GM12878 (cell line): Measurements from ENCODE around the gene BCAS3.

ENCODE experiments used
- CBFB ChIP-seq: IDR thresholded peaks from 2 replicates; pipeline ENCODE4 v1.6.1; 2016; ENCODE audit warnings: antibody characterized with exemption, low read depth
- EP300 ChIP-seq, 2 experiments: fragments of 150-350 bp in 1 of 2; IDR thresholded peaks; 2 replicates each; pipeline ENCODE4 v1.6.1; 2011 to 2012; ENCODE audit warnings: low read depth in 2 of 2, low read length in 2 of 2, borderline replicate concordance in 1 of 2, improper control_type of control experiment in 1 of 2, inconsistent platforms in 1 of 2; ENCODE audit not compliant: control insufficient read depth in 1 of 2
- GATAD2B ChIP-seq: fragments of 450-650 bp; conservative IDR thresholded peaks from 2 replicates; pipeline ENCODE4 v1.6.1; 2017; ENCODE audit warnings: low read depth, mild to moderate bottlenecking, moderate library complexity
- MEF2A ChIP-seq: IDR thresholded peaks from 2 replicates; pipeline ENCODE4 v1.6.1; 2011; ENCODE audit warnings: low read depth, mild to moderate bottlenecking, low read length, moderate library complexity; ENCODE audit not compliant: insufficient read depth
- POLR2A ChIP-seq: IDR thresholded peaks from 2 replicates; pipeline ENCODE4 v1.6.1; 2011; ENCODE audit warnings: low read depth, mild to moderate bottlenecking, low read length
- POLR2AphosphoS2 ChIP-seq: IDR thresholded peaks from 2 replicates; pipeline ENCODE4 v1.6.1; 2011; ENCODE audit warnings: low read depth, mild to moderate bottlenecking, low read length, improper control_type of control experiment, moderate library complexity
- TF ChIP-seq, protein P1 (sequence below): IDR thresholded peaks from 2 replicates; pipeline ENCODE4 v1.6.1; 2012; ENCODE audit warnings: improper control_type of control experiment, low read depth, low read length; ENCODE audit not compliant: insufficient replicate concordance
- TF ChIP-seq, protein P2 (sequence below): fragments of 450-650 bp; IDR thresholded peaks from 2 replicates; pipeline ENCODE4 v1.6.1; 2017; ENCODE audit warnings: mild to moderate bottlenecking, low read depth, inconsistent platforms; ENCODE audit not compliant: poor library complexity, severe bottlenecking

DNA sequence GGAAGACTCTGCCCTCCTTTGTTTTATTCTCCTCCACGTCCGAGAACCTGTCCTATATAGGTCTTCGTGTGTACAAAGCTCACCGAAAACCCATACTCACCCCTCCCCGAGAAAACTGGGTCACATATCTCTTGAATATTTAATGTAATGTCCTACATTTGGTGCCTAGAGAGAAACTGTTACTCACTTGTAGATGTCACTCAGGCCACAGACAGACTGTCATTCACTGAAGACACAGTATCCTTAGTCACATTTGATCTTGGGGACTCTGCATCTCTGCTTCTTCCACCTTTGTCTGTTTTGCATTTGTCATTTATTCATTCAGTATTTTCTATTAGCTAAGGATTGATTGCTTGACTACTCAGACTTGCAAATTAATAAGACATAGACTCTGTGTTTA, 590.2 kb downstream of the BCAS3 start:
- TF ChIP-seq MEF2A (no peak), POLR2A (no peak), EP300 (IDR thresholded peaks at IDR 0.05; ENCODE audit: borderline replicate concordance in 1 of 2, control insufficient read depth in 1 of 2, low read depth in 2 of 2, low read length in 2 of 2) (no peak), CBFB (no peak), POLR2AphosphoS2 (no peak), GATAD2B (no peak)
- TF ChIP-seq, protein P1, sequence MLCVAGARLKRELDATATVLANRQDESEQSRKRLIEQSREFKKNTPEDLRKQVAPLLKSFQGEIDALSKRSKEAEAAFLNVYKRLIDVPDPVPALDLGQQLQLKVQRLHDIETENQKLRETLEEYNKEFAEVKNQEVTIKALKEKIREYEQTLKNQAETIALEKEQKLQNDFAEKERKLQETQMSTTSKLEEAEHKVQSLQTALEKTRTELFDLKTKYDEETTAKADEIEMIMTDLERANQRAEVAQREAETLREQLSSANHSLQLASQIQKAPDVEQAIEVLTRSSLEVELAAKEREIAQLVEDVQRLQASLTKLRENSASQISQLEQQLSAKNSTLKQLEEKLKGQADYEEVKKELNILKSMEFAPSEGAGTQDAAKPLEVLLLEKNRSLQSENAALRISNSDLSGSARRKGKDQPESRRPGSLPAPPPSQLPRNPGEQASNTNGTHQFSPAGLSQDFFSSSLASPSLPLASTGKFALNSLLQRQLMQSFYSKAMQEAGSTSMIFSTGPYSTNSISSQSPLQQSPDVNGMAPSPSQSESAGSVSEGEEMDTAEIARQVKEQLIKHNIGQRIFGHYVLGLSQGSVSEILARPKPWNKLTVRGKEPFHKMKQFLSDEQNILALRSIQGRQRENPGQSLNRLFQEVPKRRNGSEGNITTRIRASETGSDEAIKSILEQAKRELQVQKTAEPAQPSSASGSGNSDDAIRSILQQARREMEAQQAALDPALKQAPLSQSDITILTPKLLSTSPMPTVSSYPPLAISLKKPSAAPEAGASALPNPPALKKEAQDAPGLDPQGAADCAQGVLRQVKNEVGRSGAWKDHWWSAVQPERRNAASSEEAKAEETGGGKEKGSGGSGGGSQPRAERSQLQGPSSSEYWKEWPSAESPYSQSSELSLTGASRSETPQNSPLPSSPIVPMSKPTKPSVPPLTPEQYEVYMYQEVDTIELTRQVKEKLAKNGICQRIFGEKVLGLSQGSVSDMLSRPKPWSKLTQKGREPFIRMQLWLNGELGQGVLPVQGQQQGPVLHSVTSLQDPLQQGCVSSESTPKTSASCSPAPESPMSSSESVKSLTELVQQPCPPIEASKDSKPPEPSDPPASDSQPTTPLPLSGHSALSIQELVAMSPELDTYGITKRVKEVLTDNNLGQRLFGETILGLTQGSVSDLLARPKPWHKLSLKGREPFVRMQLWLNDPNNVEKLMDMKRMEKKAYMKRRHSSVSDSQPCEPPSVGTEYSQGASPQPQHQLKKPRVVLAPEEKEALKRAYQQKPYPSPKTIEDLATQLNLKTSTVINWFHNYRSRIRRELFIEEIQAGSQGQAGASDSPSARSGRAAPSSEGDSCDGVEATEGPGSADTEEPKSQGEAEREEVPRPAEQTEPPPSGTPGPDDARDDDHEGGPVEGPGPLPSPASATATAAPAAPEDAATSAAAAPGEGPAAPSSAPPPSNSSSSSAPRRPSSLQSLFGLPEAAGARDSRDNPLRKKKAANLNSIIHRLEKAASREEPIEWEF = no peak
- TF ChIP-seq, protein P2, sequence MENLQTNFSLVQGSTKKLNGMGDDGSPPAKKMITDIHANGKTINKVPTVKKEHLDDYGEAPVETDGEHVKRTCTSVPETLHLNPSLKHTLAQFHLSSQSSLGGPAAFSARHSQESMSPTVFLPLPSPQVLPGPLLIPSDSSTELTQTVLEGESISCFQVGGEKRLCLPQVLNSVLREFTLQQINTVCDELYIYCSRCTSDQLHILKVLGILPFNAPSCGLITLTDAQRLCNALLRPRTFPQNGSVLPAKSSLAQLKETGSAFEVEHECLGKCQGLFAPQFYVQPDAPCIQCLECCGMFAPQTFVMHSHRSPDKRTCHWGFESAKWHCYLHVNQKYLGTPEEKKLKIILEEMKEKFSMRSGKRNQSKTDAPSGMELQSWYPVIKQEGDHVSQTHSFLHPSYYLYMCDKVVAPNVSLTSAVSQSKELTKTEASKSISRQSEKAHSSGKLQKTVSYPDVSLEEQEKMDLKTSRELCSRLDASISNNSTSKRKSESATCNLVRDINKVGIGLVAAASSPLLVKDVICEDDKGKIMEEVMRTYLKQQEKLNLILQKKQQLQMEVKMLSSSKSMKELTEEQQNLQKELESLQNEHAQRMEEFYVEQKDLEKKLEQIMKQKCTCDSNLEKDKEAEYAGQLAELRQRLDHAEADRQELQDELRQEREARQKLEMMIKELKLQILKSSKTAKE = no peak
